A673 (cell line): ENCODE results near the gene DTYMK. TPM values are rescaled to one million over a fixed set of nuclear protein-coding genes. Genes with fewer than 3 reads are reported as not detected.

Experiments used
- BruUV-seq: library from RNA; stranded (reverse); fragments of 400-500 nt; replicated peaks from 2 replicates; lab custom pipeline; 2021; lab: Mats Ljungman, UMichigan
- CTCF ChIA-PET: fragments of 300-600 bp; sonication (Branson Sonifier 250); formaldehyde crosslinking; loops from one replicate; lab custom pipeline; 2022; ENCODE audit warnings: antibody characterized with exemption; lab: Charles Lee
- POLR2A ChIA-PET: fragments of 300-600 bp; sonication (Branson Sonifier 250); formaldehyde crosslinking; loops from one replicate; lab custom pipeline; 2022; ENCODE audit warnings: antibody characterized with exemption; ENCODE audit not compliant: low non-redundant PET; lab: Charles Lee
- DNase-seq: peaks from one replicate; pipeline ENCODE4 v3.0.0-alpha.2; 2015; ENCODE audit warnings: low spot score
- H3K27ac ChIP-seq: fragments of 200-600 bp; sonication (generic); 2 replicates; pipeline ENCODE4 v1.5.1; 2016; ENCODE audit warnings: mixed run types, low read depth, mild to moderate bottlenecking, mixed read lengths, antibody characterized with exemption, low read length; ENCODE audit not compliant: poor library complexity, severe bottlenecking
- H3K27me3 ChIP-seq: fragments of 200-600 bp; sonication (generic); replicated peaks from 2 replicates; pipeline ENCODE4 v1.6.1; 2017; ENCODE audit warnings: mixed run types, low read depth, mild to moderate bottlenecking, mixed read lengths, antibody characterized with exemption, low read length; ENCODE audit not compliant: insufficient read depth, poor library complexity
- H3K36me3 ChIP-seq: fragments of 200-600 bp; sonication (generic); 2 replicates; pipeline ENCODE4 v1.6.1; 2016; ENCODE audit warnings: mixed run types, mild to moderate bottlenecking, mixed read lengths, antibody characterized with exemption, low read length; ENCODE audit not compliant: insufficient read depth, poor library complexity, severe bottlenecking
- H3K4me1 ChIP-seq: fragments of 200-600 bp; sonication (generic); 2 replicates; pipeline ENCODE4 v1.6.1; 2017; ENCODE audit warnings: mixed run types, mild to moderate bottlenecking, mixed read lengths, antibody characterized with exemption, low read length; ENCODE audit not compliant: insufficient read depth, poor library complexity, severe bottlenecking
- H3K4me3 ChIP-seq: fragments of 200-600 bp; sonication (generic); 2 replicates; pipeline ENCODE4 v1.5.1; 2016; ENCODE audit warnings: low read depth, mixed run types, mild to moderate bottlenecking, mixed read lengths, low read length; ENCODE audit not compliant: poor library complexity, severe bottlenecking
- H3K9me3 ChIP-seq: fragments of 200-600 bp; sonication (generic); 2 replicates; pipeline ENCODE4 v1.6.1; 2016; ENCODE audit warnings: mixed run types, low read depth, mild to moderate bottlenecking, mixed read lengths, antibody characterized with exemption, low read length; ENCODE audit not compliant: poor library complexity, severe bottlenecking
- CTCF ChIP-seq: fragments of 300-800, 200-600 bp; sonication (generic); conservative IDR thresholded peaks from 2 replicates; pipeline ENCODE4 v1.5.1; 2017; ENCODE audit warnings: low read depth, mild to moderate bottlenecking, antibody characterized with exemption, low read length, moderate library complexity, mixed read lengths
- EZH2 ChIP-seq: fragments of 200-600 bp; sonication (generic); IDR thresholded peaks from 2 replicates; pipeline ENCODE4 v1.6.1; 2017; ENCODE audit warnings: borderline replicate concordance, low read depth, mild to moderate bottlenecking, mixed read lengths, antibody characterized with exemption, low read length; ENCODE audit not compliant: poor library complexity, severe bottlenecking
- intact Hi-C: fragments of 100-400 bp; cut with micrococcal nuclease; formaldehyde crosslinking; loops from one replicate; pipeline ENCODE4 v1.10.0; 2022; ENCODE audit not compliant: unreplicated experiment
- total RNA-seq: library from RNA; stranded (reverse); gene quantifications from 2 replicates; pipeline ENCODE4 v1.2.3, GENCODE V29; 2021

The DTYMK gene
- total RNA-seq, 1 experiment from 2014 or later, result 139 TPM

DNA sequence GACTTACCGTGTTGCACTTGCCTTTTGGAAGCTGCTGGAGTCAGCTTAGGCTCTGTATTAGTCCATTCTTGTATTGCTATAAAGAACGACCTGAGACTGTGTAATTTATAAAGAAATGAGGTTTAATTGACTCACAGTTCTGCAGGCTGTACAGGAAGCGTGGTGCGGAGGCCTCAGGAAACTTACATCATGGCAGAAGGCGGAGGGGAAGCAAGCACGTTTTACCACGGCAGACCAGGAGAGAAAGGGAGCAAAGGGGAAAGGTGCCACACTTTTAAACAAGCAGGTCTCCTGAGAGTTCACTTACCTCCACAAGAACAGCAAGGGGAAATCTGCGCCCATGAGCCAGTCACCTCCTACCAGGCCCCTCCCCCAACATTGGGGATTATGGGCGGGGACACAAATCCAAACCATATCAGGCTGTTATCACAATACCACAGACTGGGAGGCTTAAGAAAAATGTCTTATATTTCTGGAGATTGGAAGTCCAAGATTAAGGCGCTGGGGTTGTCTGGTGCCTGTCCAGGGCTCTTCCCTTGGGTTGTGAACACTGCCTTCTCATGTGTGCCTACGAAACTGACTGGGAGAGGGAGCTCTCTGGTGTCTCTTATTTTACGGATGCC lies 44.2 kb upstream of the DTYMK start:
- BruUV-seq, result no TSS peak
- Histone ChIP-seq H3K36me3 (no peaks in the 10 kb centered on the region), H3K4me3 (no peak overlapping the region), H3K27ac (no peak overlapping the region), H3K9me3 (no peaks in the 10 kb centered on the region), H3K27me3 (no peaks in the 10 kb centered on the region), H3K4me1 (peaks cover 5% of the 10 kb centered on the region)
- intact Hi-C loops, result no loop called here
- ChIA-PET POLR2A (no interaction called here), CTCF (no interaction called here)
- TF ChIP-seq EZH2 (no peak), CTCF (no peak)
- DNase-seq, result no peak

DNA sequence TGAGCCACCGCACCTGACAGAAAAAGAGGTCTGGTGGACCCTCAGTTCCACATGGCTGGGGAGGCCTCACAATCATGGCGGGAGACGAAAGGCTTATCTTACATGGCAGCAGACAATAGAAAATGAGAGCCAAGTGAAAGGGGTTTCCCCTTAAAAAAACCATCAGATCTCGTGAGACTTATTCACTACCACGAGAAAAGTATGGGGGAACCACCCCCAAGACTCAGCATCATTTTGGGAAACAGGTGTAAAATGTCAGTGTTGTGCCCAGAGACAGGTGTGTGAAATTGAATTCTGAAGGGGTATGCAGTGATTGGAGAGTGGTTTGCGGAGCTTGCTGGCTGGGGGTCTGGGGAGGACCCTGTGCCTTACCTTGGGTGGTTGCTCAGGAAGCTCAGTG lies 43.3 kb upstream of the DTYMK start:
- Histone ChIP-seq H3K36me3 (no peaks in the 10 kb centered on the region), H3K4me1 (peaks cover 5% of the 10 kb centered on the region), H3K4me3 (no peak overlapping the region), H3K27me3 (no peaks in the 10 kb centered on the region), H3K9me3 (no peaks in the 10 kb centered on the region), H3K27ac (no peak overlapping the region)
- no TSS peak for BruUV-seq
- POLR2A ChIA-PET, result no interaction called here
- intact Hi-C loops, result no loop called here
- TF ChIP-seq CTCF (no peak), EZH2 (no peak)
- CTCF ChIA-PET, result interaction anchor here (0.7 kb wide), 1 partner anchor 90 kb away, joined by 3 read pairs; no protein-coding TSS in a partner anchor
- no peak for DNase-seq

- intact Hi-C loops, result no loop called here
- ChIA-PET POLR2A (no interaction called here), CTCF (interaction anchor here (0.6 kb wide), 1 partner anchor 9 kb away, joined by 3 read pairs; no protein-coding TSS in a partner anchor)
- H3K27ac ChIP-seq, result no peak overlapping the region
- H3K9me3 ChIP-seq, result no peaks in the 10 kb centered on the region
- no peaks in the 10 kb centered on the region for H3K27me3 ChIP-seq
- no TSS peak for BruUV-seq
- TF ChIP-seq EZH2, result no peak
- no peak for TF ChIP-seq CTCF
- no peak for DNase-seq
- H3K4me3 ChIP-seq, result no peak overlapping the region
- H3K36me3 ChIP-seq, result peaks cover 5% of the 10 kb centered on the region
- H3K4me1 ChIP-seq, result peaks cover 5% of the 10 kb centered on the region
These were observed 42.0 kb upstream of the DTYMK start for GRCh38 chr2:241728627-241729026.
